ENCODE results near the gene APCS.

Gene APCS, protein sequence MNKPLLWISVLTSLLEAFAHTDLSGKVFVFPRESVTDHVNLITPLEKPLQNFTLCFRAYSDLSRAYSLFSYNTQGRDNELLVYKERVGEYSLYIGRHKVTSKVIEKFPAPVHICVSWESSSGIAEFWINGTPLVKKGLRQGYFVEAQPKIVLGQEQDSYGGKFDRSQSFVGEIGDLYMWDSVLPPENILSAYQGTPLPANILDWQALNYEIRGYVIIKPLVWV

DNA sequence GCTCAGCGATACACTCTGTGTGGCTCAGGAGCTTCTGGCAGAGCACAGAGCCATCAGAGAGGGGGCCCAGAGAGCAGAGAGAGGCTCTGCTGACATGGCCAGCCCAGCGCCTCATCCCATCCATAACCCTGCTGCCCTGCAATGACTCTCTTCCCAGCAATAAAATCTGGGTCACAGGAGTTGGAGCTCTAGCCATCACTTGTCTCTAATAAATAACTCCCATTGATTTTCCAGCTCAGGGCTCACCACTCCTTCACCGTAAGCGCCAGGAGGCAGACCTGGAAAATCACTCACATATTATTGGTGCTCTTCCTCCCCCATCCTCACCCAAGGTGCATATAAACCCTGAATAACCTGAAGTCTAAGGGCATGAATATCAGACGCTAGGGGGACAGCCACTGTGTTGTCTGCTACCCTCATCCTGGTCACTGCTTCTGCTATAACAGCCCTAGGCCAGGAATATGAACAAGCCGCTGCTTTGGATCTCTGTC, at the start of gene APCS:
Gene APCS, plus strand, starts transcription at position 366 of the 491 bp plus-strand sequence. Its CDS starts 96 bp downstream, at position 462.
- no peak for DNase-seq

DNA sequence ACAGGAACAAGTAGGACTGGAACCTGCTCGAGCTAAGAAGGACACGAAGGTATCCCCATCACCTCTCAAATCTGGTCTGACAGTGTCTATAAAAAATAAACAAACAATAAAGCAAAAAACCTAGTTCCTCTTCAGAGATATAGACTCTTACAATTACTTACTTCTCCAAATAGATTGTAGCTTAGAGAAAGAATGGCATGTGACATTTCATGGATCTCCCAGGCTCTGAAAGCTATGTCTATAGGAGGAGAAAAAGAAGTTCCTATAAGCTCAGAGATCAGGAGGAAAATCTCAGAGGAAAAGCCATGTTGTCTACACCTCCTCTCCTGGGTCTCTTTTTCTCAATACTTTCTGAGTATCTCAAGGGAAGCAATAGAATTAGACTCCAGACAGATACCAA, 39.5 kb upstream of the APCS start:
- DNase-seq = no peak

DNA sequence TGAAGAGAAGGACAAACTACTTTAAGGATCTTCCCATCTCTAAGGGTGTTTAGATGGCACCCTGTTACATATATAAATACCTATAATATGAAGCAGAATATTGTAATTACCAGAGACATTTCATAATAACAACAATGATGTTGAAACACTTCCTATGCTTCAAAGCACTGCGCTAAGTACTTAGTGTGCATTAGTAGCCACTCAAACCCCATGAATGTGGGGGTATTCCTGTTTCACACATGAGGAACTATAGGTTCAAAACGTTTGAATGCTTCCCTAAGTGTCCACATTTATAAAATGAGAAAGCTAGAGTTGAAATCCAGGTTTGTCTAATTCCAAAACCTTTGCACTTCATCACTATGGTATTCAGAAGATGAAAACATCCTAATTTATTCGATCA, 33.4 kb upstream of the APCS start:
- DNase-seq = no peak

DNA sequence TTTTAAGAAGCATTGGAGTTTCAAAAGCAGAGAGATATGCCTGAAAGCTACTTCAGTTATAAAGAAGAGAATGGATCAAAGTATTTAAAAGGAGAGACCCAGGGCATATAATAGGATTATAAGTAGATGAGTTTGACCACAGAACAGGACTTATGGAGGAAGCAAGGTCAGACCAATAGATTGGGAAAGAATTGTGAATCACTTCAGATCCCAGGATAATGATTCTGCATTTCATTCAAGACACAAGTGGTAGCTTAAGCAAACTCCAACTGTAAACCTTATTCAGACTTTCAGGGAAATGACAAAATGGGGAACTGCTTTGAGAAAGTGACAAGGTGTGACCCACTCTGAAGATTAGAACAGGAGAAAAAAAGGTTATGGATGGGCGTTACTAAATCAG, 32.9 kb upstream of the APCS start:
- DNase-seq = no peak

DNA sequence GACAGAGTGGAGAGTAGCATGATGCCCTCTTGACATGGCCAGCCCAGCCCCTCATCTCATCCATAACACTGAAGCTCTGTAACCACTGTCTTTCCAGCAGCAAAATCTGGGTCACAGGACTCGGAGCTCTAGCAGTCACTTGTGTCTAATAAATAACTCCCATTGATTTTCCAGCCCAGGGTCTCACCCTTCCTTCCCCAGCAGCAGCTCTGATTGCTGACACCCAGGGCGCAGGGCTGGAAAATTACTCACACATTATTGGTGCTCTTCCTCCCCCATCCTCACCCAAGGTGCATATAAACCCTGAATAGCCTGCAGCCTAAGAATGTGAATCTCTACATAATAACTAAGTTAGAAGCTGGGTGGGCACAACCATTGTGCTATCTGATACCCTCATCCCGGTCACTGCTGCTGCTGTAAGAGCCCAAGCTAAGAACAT, 30.7 kb upstream of the APCS start:
- no peak for DNase-seq

DNA sequence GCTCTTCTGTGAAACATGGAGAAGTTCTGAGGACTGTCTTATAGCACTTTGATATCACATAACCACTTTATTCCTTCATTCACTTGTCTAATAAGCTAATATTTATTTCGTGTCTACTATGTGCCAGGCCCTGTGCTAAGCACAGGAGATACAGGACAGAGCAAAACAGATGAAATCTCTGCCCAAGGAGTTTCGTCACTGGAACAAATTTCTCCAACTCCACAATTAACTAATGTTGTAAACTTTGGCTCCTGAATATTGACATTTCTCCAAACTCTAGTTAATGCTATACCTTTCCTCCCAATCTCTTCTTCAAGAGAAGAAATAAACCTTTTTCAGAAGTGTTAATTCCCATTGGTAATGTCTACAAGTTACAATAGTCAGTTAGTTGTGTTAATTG, 27.0 kb upstream of the APCS start:
- DNase-seq = no peak

DNA sequence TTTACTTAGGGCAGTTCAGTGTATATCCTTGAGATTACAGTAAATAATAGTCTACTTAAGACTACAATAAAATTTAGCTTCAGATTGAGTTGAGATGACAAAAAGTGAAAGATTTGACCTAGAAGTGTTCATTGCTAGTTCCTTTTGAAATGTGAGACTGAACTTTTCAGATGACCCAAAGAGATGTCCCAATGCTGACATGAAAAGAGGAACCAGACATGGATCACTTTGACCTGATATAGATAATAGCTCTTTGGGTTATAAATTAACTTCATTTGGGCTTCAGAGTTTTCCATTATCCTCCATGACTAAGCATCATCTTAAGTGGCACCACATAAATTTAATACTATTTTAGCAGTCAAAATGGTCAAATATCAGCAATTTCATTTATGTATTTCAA, 26.1 kb upstream of the APCS start:
- no peak for DNase-seq

DNA sequence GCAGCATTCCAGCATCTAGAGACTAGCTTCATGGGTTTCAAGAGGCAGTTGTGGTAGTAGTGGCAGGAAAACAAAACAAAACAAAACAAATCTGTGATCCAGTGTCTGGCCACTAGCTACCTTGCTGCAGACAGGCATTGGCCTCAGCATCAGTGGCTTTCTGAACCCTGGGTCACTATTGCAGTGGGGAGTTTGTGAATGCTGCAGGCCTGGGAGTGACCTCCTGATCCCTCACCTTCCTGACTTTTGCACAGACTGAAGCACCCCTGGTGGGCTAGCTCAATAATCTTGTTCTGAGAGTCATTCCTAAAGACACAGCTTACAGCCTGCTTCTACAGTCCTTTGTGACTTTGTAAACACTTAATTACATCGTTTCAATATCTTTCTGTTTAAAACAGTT, 24.9 kb upstream of the APCS start:
- DNase-seq = no peak

DNA sequence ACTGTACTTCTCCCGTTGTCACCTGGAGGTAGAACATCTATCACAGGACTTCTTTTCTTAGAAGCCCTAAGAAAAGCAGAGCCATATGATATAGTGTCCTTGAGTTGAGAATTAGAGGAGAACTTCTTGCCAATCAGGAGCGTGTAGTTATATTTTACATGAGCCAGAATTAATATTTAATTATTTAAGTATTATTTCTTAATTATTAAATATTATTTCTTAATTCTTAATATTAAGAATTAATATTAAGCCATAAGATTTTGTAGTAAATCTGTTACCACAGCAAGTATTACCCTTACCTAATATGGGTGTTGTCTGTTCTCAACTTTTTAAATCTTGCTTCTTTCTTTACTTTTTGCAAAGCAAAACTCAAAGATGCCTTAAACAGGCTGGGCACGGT, 10.2 kb upstream of the APCS start:
- no peak for DNase-seq

DNA sequence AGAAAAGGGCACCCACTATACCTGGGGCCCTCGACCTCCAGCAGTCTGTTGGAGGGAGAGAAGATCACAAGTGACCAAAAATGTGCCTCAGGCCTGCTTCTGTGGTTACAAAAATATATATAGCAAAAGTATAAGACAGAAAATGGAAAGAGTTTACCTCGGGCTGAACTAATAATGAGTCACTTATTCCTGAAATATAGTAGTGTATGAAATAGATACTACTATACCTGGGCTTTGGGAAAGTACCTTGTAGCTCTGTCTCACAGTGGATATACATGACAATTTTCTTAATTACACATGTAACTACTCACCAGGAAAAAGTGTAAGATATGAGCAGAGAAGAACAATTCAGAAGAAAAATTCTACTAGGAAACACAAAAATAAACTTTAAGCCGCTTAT, 7.3 kb upstream of the APCS start:
- no peak for DNase-seq

DNA sequence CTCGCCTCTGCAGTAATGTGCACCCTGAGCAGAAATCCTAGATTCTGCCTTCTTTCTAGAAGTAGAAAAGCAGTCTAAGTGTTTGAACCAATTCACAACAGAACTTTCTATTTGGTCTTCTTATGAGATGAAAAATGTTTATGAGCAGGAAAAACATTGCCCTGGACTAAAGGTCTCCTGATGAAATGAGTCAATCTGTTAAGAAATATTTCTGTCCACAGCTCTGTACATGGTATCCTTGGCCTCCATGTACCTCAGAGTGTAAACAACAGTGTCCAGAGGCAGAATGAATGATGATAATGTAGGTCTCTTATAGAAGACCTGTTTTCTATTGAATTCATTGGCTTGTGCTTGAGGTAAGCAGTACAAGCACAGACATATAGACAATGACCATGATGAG, 6.2 kb upstream of the APCS start:
- DNase-seq = no peak

DNA sequence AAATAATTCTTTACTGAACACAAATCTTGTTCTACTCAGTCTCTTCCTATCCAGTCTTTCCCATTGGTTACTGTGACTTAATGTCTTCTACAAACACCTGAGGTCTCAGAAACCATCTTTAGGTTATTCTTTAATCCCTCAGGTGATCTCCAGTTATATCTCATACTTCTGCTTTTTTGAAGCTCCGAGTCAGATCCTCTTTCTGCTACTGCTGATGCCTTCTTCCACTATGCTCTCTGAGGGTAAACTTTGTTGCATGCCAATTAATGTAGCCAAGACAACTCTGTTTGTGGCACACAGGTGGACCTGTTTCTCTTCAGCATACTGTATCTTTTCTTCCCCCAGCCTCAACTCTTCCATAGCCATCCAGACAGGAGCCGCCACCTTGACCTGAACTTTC, 3.1 kb upstream of the APCS start:
- no peak for DNase-seq

DNA sequence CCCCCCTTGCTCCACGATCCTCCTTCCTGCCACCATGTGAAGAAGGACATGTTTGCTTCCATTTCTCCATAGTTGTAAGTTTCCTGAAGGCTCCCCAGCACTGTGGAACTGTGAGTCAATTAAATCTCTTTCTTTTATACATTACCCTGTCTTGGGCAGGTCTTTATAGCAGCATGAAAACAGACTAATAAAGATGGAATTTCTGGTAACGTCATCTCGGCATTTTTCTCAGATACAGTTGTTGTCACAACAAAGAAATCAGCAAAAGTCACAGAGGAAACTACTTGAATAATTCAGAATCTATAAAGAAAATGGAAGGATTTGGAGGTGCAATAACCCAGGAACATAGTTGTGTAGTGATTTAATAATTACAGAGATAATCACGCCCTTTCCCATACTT, 4.4 kb downstream of the APCS start:
- no peak for DNase-seq

DNA sequence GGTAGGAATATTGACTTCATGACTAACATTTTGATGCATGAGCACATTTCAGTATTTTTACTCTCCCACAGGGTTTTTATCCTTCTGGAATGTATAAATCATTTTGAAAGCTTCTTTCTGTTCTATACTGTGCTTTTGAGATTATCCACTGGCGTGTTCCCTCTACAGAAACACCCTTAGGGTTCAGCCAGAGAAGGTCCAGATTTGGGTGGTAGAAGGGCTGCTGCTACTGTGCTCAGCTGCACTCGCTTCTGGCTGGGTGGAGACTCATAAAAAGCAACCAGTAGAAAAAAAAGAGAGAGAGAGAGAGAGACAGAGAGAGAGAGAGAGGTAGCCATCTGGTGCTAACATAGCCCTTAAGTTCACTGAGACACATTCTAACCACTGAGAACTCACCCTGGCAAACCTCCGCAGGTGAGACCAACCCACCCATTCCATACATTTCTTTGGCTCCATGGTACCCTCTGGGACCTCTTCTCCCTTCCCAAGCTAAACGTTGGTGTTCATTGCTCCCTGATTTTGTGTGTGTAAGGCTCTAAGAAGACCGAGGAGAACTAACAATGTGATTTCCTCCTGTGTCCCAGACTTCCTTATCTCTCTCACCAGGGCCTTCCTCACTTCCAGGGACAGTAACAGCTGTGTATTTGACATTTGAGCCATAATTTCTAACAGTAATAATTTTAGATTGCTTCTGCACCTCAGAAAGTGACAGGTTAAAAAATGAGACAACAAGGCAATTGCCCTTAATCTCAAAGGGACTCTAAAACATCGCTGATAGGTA, 7.2 kb downstream of the APCS start:
- DNase-seq = no peak

DNA sequence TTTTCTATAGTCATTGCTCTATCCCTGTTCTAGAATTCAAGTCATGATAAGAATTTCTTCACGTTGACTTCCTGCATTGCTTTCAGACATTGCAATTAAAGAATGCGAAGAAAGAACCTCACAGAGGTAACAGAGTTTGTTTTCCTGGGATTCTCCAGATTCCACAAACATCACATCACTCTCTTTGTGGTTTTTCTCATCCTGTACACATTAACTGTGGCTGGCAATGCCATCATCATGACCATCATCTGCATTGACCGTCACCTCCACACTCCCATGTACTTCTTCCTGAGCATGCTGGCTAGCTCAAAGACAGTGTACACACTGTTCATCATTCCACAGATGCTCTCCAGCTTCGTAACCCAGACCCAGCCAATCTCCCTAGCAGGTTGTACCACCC, 10.6 kb downstream of the APCS start:
- no peak for DNase-seq

DNA sequence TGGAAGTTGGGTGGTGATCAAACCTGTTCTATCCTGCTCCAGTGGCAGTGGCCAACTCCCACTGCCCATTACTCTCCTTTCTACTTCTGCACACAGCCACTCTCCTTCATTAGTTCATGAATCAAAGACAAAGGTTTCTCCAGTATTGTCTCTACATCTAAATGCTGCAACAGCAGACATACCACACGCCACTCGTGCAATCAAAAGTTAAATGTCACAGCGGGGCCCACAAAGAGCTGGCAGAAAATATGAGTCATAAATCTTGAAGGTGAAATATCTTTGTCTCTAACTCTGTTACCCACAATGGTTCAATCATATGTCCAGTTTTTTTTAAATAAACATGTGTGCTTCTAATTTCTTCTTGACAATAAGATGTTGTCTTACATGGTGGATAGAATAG, 13.3 kb downstream of the APCS start:
- DNase-seq = no peak

DNA sequence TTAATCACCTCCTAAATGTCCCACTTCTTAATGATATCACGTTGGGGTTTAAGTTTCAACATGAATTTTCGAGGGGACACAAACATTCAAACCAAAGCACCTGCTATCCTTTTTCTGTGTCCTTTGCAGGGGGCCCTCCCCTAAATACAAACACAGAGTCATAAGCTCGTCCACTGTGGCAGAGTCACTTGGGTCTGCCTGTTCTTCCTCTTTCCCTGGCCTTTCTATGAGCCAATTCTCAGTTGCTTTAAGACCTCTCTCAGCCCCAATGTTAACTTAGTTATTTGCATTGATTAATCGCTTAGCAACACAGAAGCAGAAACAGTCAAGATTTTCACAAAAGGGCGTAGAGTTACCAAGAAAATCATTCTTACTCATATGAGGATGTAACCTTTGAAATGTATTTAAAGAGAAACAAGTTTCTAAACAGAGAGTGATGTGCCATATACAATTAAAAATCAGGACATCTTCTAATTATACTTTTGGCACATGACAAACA, 14.9 kb downstream of the APCS start:
- DNase-seq = no peak

DNA sequence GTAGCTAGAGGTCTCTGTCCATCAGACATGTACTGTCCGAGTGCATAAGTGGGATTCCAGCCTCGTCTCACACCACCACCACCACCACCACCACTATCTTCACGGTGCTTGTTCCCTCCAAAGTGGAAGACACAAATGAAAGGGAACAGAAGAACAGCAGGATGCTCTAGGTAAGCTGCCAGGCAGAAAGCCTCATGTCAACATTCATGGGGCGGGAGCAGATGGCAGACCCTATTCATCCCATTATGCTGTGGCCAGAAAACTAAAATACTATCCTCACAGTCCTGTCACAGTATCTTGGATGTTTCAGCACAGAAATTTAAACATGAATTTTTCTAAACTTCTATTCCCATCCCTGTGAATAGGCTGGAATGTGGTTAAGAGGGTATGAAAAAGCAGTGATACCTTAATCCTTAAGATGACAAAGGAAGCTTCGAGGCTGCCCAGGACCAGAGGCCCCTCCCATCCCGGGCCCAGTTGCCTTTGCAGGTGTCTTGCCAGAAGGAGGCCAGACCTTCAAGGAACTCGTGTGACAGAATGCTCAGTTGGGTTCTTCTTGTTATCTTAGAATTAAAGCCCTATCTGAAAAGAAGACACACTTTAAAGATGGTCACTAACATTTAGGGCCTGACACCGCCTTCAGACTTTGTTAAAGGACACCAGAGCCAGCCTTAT, 24.7 kb downstream of the APCS start:
- no peak for DNase-seq

DNA sequence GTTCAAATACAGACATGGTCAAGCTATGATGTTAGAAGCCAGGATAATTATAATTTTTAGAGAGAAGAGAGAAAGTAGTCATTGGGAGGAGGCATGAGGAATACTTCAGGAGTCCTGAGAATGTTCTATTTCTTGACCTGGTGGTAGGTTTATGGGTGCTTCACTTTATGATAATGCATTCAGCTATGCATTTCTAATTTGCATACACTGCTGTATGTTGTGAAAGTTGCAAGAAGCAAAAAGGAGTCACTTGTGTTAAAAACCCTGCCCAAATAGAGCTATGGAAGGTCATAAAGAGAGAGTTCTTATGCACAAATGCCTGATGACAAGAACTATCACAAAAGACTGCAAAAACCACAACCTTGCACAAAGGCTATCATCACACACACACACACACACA, 45.3 kb downstream of the APCS start:
- no peak for DNase-seq

All from NCI-H2081 treated with DMSO at 0.1 percent for 48 hours (cell line).